PC-3 (cell line): ENCODE results near the gene PABPN1L. TPM values are rescaled to one million over a fixed set of nuclear protein-coding genes. Genes with fewer than 3 reads are reported as not detected.
A peak's percentile ranks its signal among the peaks of the same experiment; 100 is the strongest.

Source experiments
- ATAC-seq: fragments of 200-7000 bp; cut with Tn5 transposase; 2 replicates; pipeline ENCODE4 v1.9.1; 2020; ENCODE audit warnings: mild to moderate bottlenecking, moderate library complexity
- BruUV-seq: library from RNA; stranded (reverse); fragments of 400-500 nt; replicated peaks from 2 replicates; lab custom pipeline; 2021; lab: Mats Ljungman, UMichigan
- CTCF ChIA-PET: fragments of 300-600 bp; sonication (Branson Sonifier 250); formaldehyde crosslinking; loops from one replicate; lab custom pipeline; 2022; ENCODE audit warnings: antibody characterized with exemption; lab: Charles Lee
- POLR2A ChIA-PET: fragments of 300-600 bp; sonication (Branson Sonifier 250); formaldehyde crosslinking; loops from one replicate; lab custom pipeline; 2022; ENCODE audit warnings: antibody characterized with exemption; ENCODE audit not compliant: unreplicated experiment; lab: Charles Lee
- DNase-seq: peaks from one replicate; pipeline ENCODE4 v3.0.0-alpha.2; 2015
- H2AFZ ChIP-seq: fragments of 300-600 bp; sonication (generic); 2 replicates; pipeline ENCODE4 v1.6.0; 2016; ENCODE audit warnings: antibody characterized with exemption, low read length
- H3F3A ChIP-seq: fragments of 300-600 bp; sonication (generic); one replicate; pipeline ENCODE4 v1.6.0; 2017; ENCODE audit warnings: antibody characterized with exemption, low read length, control low read depth, mild to moderate bottlenecking; ENCODE audit not compliant: unreplicated experiment
- H3K27ac ChIP-seq: fragments of 300-600 bp; sonication (generic); 2 replicates; pipeline ENCODE4 v1.5.1; 2016; ENCODE audit warnings: mild to moderate bottlenecking, low read length
- H3K27me3 ChIP-seq: fragments of 300-600 bp; sonication (generic); 2 replicates; pipeline ENCODE4 v1.6.1; 2016; ENCODE audit warnings: low read length, mixed read lengths
- H3K36me3 ChIP-seq: fragments of 300-600 bp; sonication (generic); 2 replicates; pipeline ENCODE4 v1.6.1; 2016; ENCODE audit warnings: low read depth, mixed run types, low read length, mixed read lengths
- H3K4me1 ChIP-seq: fragments of 300-600 bp; sonication (generic); 2 replicates; pipeline ENCODE4 v1.5.1; 2016; ENCODE audit warnings: low read length; ENCODE audit not compliant: insufficient read depth
- H3K4me2 ChIP-seq: fragments of 300-600 bp; sonication (generic); 2 replicates; pipeline ENCODE4 v1.6.0; 2016; ENCODE audit warnings: low read length
- H3K4me3 ChIP-seq: fragments of 300-600 bp; sonication (generic); 2 replicates; pipeline ENCODE4 v1.5.1; 2016; ENCODE audit warnings: mild to moderate bottlenecking, low read length, mixed read lengths
- H3K79me2 ChIP-seq: fragments of 300-600 bp; sonication (generic); 2 replicates; pipeline ENCODE4 v1.6.1; 2017; ENCODE audit warnings: low read length, mixed read lengths
- H3K9ac ChIP-seq: fragments of 300-600 bp; sonication (generic); 2 replicates; pipeline ENCODE4 v1.6.0; 2016; ENCODE audit warnings: mild to moderate bottlenecking, low read length
- H3K9me2 ChIP-seq: fragments of 300-600 bp; sonication (generic); replicated peaks from 2 replicates; pipeline ENCODE4 v1.6.1; 2016; ENCODE audit warnings: mixed run types, low read length, mixed read lengths
- H3K9me3 ChIP-seq: fragments of 300-600 bp; sonication (generic); 2 replicates; pipeline ENCODE4 v1.6.1; 2016; ENCODE audit warnings: low read length, mixed read lengths
- H4K20me1 ChIP-seq: fragments of 300-600 bp; sonication (generic); 2 replicates; pipeline ENCODE4 v1.6.1; 2016; ENCODE audit warnings: low read length, mixed read lengths
- CTCF ChIP-seq: fragments of 300-600 bp; sonication (generic); conservative IDR thresholded peaks from 2 replicates; pipeline ENCODE4 v1.5.1; 2017; ENCODE audit warnings: antibody characterized with exemption, low read depth, mild to moderate bottlenecking, low read length
- EZH2 ChIP-seq: fragments of 300-600 bp; sonication (generic); IDR thresholded peaks from one replicate; pipeline ENCODE4 v1.6.1; 2017; ENCODE audit warnings: antibody characterized with exemption, mild to moderate bottlenecking, low read length; ENCODE audit not compliant: unreplicated experiment
- EZH2phosphoT487 ChIP-seq: fragments of 300-600 bp; sonication (generic); IDR thresholded peaks from 2 replicates; pipeline ENCODE4 v1.6.1; 2018; ENCODE audit warnings: mild to moderate bottlenecking, antibody characterized with exemption, low read length, borderline replicate concordance
- intact Hi-C: fragments of 100-400 bp; cut with micrococcal nuclease; formaldehyde crosslinking; loops from 2 replicates; pipeline ENCODE4 v1.9.0; 2023
- total RNA-seq: library from RNA; depleted of rRNA; stranded (reverse); fragments of >200 nt; gene quantifications from 2 replicates; pipeline ENCODE4 v1.2.3, GENCODE V29; 2014

PABPN1L gene
- total RNA-seq, 1 experiment from 2014 or later: not detected

GRCh38 chr16:88906020-88906419 is 39.6 kb upstream of the PABPN1L start:
- Histone ChIP-seq H4K20me1 (no peaks in the 10 kb centered on the region), H3K9me3 (no peaks in the 10 kb centered on the region), H3K79me2 (no peaks in the 10 kb centered on the region), H3K36me3 (no peaks in the 10 kb centered on the region), H3F3A (no peaks in the 10 kb centered on the region), H3K4me1 (peaks cover 5% of the 10 kb centered on the region; the same call in 1 of the 2 replicates), H3K27ac (no peak overlapping the region), H3K27me3 (no peaks in the 10 kb centered on the region), H3K9ac (no peak overlapping the region), H3K4me3 (no peak overlapping the region), H3K9me2 (no peaks in the 10 kb centered on the region), H3K4me2 (no peak overlapping the region), H2AFZ (no peak overlapping the region)
- TF ChIP-seq CTCF (no peak), EZH2phosphoT487 (no peak), EZH2 (no peak)
- ChIA-PET POLR2A (no interaction called here), CTCF (no interaction called here)
- no peak for ATAC-seq
- no peak for DNase-seq
- BruUV-seq: no TSS peak
- intact Hi-C loops: no loop called here

- Histone ChIP-seq H3K9me3 (no peaks in the 10 kb centered on the region), H3K27me3 (no peaks in the 10 kb centered on the region), H3K9ac (no peak overlapping the region), H3K79me2 (no peaks in the 10 kb centered on the region), H3K4me1 (peaks cover 5% of the 10 kb centered on the region; the same call in 1 of the 2 replicates), H3K36me3 (no peaks in the 10 kb centered on the region), H3K4me2 (no peak overlapping the region), H3K4me3 (no peak overlapping the region), H3F3A (no peaks in the 10 kb centered on the region), H4K20me1 (no peaks in the 10 kb centered on the region), H2AFZ (no peak overlapping the region), H3K9me2 (no peaks in the 10 kb centered on the region), H3K27ac (no peak overlapping the region)
- ATAC-seq: no peak
- intact Hi-C loops: no loop called here
- ChIA-PET POLR2A (no interaction called here), CTCF (no interaction called here)
- no TSS peak for BruUV-seq
- no peak for TF ChIP-seq CTCF
- no peak for TF ChIP-seq EZH2
- TF ChIP-seq EZH2phosphoT487: no peak
- no peak for DNase-seq
Measured at GRCh38 chr16:88905563-88905962, 39.1 kb upstream of the PABPN1L start.

- Histone ChIP-seq H3K4me2 (no peak overlapping the region), H3K36me3 (no peaks in the 10 kb centered on the region), H3K79me2 (no peaks in the 10 kb centered on the region), H3K9ac (no peak overlapping the region), H3K4me3 (no peak overlapping the region), H3K9me3 (no peaks in the 10 kb centered on the region), H3K4me1 (peaks cover 5% of the 10 kb centered on the region; the same call in 1 of the 2 replicates), H3K9me2 (no peaks in the 10 kb centered on the region), H2AFZ (no peak overlapping the region), H3K27me3 (no peaks in the 10 kb centered on the region), H3F3A (no peaks in the 10 kb centered on the region), H3K27ac (no peak overlapping the region), H4K20me1 (no peaks in the 10 kb centered on the region)
- TF ChIP-seq EZH2 (no peak), CTCF (no peak), EZH2phosphoT487 (no peak)
- ChIA-PET POLR2A (no interaction called here), CTCF (no interaction called here)
- no peak for ATAC-seq
- BruUV-seq: no TSS peak
- DNase-seq: peak; percentile 6
- intact Hi-C loops: no loop called here
Measured at GRCh38 chr16:88904676-88905365, 38.4 kb upstream of the PABPN1L start.
